ENCODE measurements around the gene RFX7.

- TF ChIP-seq CTCF (IDR thresholded peaks at IDR 0.05; ENCODE audit: low read length) (no peak), EZH2 (IDR thresholded peaks at IDR 0.05; ENCODE audit: borderline replicate concordance, low read length) (no peak)
Measured at GRCh38 chr15:56244038-56244810, 545 bp upstream of the RFX7 start.
